Stimulated activated CD8-positive, alpha-beta memory T cell treated with anti-CD3 and anti-CD28 coated beads, Interleukin-4, amount 100 ng/mL, for 1 hour (primary cell): ENCODE measurements around the gene GRIP2.
A peak's percentile ranks its signal among the peaks of the same experiment; 100 is the strongest.
"Not testable (repeated sequence)": the region's sequence is repeated elsewhere in the genome, so short reads cannot be mapped to it uniquely, and the experiment has no call there.

Source experiments
- DNase-seq, 2 donors: peaks; one replicate each; pipeline ENCODE4 v3.0.0-alpha.2; 2020; ENCODE audit warnings: low read depth in 2 of 2, low spot score in 1 of 2

The GRIP2 gene

DNA sequence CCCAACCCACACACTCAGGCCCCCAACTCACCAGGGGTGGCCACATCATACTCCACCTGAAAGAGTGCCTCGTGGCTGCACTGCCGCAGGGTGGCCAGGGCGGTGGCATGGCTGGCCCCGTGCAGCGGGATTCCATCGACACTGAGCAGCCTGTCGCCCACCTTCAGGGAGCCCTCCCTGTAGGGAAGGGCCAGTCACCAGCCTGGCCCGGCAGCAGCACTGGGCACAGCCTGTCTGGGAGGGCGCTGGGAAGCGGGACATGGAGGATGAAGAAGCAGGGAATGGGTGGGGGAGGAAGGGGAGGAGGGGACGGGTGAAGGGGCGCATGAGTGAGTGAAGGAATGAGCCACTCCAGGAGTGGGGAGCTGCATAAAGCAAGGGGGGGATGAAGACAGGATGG is 18.5 kb downstream of the GRIP2 start:
- no peak for DNase-seq

- DNase-seq: no peak
Measured at GRCh38 chr3:14520967-14521366, 19.2 kb downstream of the GRIP2 start.

DNA sequence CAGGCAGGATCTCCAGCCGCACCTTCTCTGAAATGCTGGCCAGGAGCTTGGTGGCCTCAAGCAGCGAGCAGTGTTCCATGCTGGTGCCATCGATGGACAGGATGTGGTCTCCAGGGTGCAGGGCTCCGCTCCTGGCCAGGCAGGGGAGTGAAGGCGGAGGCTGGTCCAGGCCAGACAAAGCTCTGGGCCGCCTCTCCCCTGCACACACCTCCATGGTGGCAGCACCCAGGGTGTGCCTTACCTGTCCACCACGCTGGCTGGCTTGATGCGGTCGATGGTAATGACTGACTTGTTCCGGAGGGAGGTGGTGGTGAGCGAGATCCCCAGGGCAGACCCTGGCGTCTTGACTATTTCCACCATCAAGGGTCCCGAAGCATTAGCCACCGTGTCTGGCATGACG is 20.0 kb downstream of the GRIP2 start:
- no peak for DNase-seq

GRCh38 chr3:14519406-14519805 is 20.7 kb downstream of the GRIP2 start:
- no peak for DNase-seq

GRCh38 chr3:14518893-14519292 is 21.2 kb downstream of the GRIP2 start:
- DNase-seq: no peak

GRCh38 chr3:14518432-14518802 is 21.7 kb downstream of the GRIP2 start:
- DNase-seq: no peak

- no peak for DNase-seq
Measured at GRCh38 chr3:14517601-14518431, 22.3 kb downstream of the GRIP2 start.

DNA sequence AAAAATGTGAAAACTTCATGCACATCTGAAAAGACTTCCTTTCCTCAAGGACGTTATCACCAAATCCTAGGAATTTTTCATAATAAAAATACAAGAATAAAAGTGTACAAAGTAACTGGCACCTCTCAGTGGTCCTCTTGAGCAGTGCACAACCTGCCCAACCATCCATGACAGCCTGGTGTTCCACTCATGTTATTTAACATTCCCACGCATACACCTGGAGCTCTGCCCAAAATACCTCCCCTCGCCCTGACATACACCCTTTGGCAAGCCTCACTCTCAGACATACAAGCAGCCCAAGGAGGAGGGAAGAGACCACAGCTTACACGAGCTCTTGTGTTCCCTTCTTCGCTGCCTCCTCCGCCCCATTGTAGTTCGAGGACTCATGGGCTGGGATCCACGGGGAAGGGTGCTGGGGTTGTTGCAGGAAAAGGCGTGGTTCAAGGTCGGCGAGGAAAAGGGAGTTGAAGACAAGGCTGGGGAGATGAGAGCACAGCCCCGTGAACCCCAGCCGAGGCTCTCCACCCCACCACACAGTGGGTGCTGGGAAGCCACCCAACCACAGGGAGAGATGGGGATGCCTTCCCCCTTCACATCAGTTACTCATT is 23.3 kb downstream of the GRIP2 start:
- no peak for DNase-seq

DNA sequence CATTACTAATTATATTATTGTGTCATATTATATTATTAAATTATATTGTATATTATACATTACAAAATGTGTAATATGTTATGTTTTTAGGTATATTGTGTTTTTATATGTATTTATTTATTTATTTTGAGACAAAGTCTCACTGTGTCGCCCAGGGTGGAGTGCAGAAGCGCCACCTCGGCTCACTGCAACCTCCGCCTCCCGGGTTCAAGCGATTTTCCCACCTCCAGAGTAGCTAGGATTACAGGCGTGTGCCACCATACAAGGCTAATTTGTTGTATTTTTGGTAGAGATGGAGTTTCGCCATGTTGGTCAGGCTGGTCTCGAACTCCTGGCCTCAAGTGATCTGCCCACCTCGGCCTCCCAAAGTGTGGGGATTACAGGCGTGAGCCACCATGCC is 24.6 kb downstream of the GRIP2 start:
- not testable (repeated sequence) for DNase-seq

DNA sequence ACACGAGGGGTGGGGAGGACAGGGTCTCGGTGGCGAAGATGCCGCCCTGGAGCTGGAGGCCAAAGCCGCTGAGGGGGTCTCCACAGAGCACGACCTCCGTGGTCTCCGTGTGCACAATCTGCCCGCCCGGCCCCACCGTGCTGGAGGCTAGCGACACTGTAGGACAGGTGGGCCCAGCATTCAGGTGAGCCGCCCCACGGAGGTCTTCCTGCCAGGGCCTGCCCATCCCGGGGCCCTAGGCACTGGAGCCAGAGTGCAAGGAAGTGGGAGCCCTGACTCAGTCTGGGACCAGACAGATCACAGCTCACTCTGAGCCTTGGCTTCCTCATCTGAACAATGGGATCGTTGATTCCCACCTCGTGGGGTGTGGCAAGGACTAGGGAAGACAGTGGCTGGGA is 25.8 kb downstream of the GRIP2 start:
- no peak for DNase-seq

- no peak for DNase-seq
Measured at GRCh38 chr3:14513566-14514322, 26.4 kb downstream of the GRIP2 start.

DNA sequence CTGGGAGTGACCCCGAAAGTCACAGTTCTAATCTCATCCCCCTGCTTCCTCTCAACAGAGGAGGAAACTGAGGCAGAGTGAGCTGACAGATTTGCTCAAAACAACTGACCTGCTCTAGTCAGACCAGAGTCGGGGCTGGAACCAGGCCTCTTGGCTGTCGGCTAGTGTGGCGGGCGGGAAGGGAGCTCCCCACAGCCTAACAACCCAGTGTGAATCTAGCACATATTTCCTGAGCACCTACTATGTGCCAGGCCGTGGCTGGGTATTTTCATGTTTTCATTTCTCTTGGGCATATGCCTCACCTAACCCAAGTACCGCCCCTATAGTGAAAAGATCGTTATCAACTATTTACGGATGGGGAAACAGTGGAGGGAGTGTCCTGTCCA is 27.2 kb downstream of the GRIP2 start:
- DNase-seq: no peak

DNA sequence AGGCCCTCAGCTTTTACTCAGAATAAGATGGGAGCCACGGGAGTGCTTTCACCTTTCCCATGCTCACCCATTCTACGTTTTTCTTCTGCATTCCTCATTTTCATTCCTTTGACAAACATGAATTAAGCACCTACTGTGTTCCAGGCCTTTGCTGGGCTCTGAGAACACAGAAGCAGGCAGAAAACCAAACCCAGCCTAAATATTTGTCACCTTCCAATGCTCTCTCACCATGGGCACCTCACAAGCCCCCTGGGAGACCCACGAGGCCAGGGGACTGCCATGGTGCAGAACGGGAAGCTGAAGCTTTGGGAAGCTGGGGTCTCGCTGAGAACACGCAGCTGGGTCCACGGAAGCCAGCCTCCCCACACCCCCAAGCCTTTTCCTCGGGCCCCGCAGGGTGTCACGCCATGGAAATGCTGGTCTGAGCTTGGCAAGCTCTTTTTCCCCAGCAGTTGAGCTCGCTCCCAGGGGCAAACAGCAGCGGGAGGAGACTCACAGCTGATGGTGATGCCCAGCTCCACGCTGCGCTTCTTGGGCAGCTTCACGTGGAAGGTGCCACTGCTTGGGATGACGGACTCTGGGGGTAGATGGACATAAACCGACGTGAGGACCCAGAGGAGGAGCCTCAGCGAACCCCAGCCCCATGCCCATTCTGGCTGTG is 27.7 kb downstream of the GRIP2 start:
- DNase-seq: no peak

- no peak for DNase-seq
Measured at GRCh38 chr3:14511623-14512280, 28.4 kb downstream of the GRIP2 start.

- DNase-seq: no peak
Measured at GRCh38 chr3:14510838-14511622, 29.1 kb downstream of the GRIP2 start.

DNA sequence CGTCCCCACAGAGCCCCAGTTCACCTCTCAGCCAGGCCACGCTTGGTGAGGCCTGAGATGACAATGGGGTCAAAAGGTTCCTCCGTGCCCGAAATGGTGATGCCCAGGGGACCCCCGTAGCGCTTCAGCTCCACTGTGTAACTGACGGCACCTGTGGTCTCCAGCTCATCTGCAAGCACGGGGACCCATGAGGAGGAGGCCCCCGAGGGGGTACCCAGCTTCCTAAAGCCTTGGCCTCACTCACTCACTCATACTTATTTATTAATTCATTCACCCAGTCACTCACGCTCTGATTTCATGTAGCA is 30.4 kb downstream of the GRIP2 start:
- DNase-seq: no peak

GRCh38 chr3:14508966-14509795 is 31.0 kb downstream of the GRIP2 start:
- DNase-seq: peak; percentile 36 to 63

DNA sequence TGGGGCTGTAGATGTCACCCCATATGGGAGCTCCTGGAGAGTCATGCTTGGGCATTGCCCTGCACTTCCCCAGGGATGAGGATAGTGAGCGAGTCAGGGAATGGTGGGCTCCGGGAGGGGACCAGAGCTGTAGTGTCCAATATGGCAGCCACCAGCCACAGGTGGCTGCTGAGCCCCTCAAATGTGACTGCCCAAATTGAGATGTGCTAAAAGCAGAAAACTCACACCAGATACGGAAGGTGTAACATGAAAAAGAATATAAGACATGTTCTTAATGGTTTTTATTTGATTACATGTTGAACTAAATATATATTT is 31.7 kb downstream of the GRIP2 start:
- DNase-seq: no peak

DNA sequence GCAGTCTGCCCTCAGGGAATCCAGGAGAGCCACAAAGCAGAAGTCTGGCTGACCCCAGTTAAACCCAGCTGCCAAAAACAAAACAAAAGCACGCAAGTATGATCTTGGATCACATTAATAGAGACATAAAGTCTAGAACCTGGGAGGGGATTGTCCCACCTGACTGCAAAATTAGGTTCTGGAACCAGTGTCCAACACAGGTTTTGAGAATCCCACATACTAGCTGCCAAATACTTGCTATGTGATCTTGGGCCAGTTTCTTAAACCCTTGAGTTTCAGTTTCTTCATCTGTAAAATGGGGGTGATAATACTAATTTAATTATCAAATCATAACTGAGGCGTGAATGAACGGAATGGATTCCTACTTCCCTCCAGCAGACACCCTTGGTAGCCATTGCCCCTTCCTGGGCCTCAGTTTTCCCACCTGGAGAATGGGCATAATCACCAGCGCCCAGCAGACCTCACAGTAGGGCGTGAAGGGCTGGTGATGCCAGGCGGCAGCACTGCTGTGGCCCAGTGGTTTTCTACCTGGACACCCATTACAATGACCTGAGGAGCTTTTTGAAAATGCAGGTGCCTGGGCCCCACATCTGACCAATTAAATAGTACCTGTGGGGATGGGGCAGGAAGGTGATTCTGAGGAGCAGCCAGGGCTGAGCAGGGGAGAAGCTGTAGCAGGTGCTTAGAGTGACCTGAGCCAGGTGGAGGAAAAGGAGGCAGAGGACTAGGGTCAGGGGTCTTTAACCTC is 32.2 kb downstream of the GRIP2 start:
- DNase-seq: no peak
